ENCODE results near the gene CDC23.
"Not testable (repeated sequence)": the region's sequence is repeated elsewhere in the genome, so short reads cannot be mapped to it uniquely, and the experiment has no call there.

Gene CDC23

GRCh38 chr5:138193859-138194258 is 19.3 kb downstream of the CDC23 start:
- DNase-seq = not testable (repeated sequence)

GRCh38 chr5:138192826-138193225 is 20.3 kb downstream of the CDC23 start:
- DNase-seq = no peak

- DNase-seq = no peak
These were observed 24.5 kb downstream of the CDC23 start for GRCh38 chr5:138188626-138189025.

GRCh38 chr5:138186002-138186447 is 27.1 kb downstream of the CDC23 start:
- DNase-seq = no peak

- no peak for DNase-seq
These were observed 30.3 kb downstream of the CDC23 start for GRCh38 chr5:138182808-138183207.

GRCh38 chr5:138180841-138181240 is 32.3 kb downstream of the CDC23 start:
- DNase-seq = no peak

- peak; percentile 49 for DNase-seq
These were observed 32.8 kb downstream of the CDC23 start for GRCh38 chr5:138180183-138180782.

- DNase-seq = peak; percentile 12
These were observed 33.8 kb downstream of the CDC23 start for GRCh38 chr5:138179277-138179857.

- peak; percentile 94 for DNase-seq
These were observed 34.4 kb downstream of the CDC23 start, which contains the start of the genes BRD8 and KIF20A for GRCh38 chr5:138178516-138179276. BRD8 (minus strand) TSS chr5:138178630; CDS start chr5:138178614, 16 bp downstream. KIF20A (plus strand) TSS chr5:138179112; CDS start chr5:138179681, 569 bp downstream.

- DNase-seq = no peak
These were observed 35.1 kb downstream of the CDC23 start for GRCh38 chr5:138177941-138178515.

GRCh38 chr5:138170299-138170698 is 42.8 kb downstream of the CDC23 start:
- no peak for DNase-seq

GRCh38 chr5:138169124-138169523 is 44.0 kb downstream of the CDC23 start:
- no peak for DNase-seq

- no peak for DNase-seq
These were observed 49.4 kb downstream of the CDC23 start for GRCh38 chr5:138163721-138164120.

- DNase-seq = no peak
These were observed 52.4 kb downstream of the CDC23 start for GRCh38 chr5:138160706-138161105.

- no peak for DNase-seq
These were observed 53.5 kb downstream of the CDC23 start for GRCh38 chr5:138159666-138160065.

GRCh38 chr5:138157626-138158025 is 55.5 kb downstream of the CDC23 start:
- no peak for DNase-seq

GRCh38 chr5:138155977-138156376 is 57.1 kb downstream of the CDC23 start:
- DNase-seq = not testable (repeated sequence)

- no peak for DNase-seq
These were observed 63.6 kb downstream of the CDC23 start for GRCh38 chr5:138149530-138149929.

GRCh38 chr5:138148811-138149210 is 64.3 kb downstream of the CDC23 start:
- no peak for DNase-seq

GRCh38 chr5:138143578-138143977 is 69.5 kb downstream of the CDC23 start:
- DNase-seq = not testable (repeated sequence)

GRCh38 chr5:138141734-138142133 is 71.4 kb downstream of the CDC23 start:
- no peak for DNase-seq

- DNase-seq = no peak
These were observed 72.9 kb downstream of the CDC23 start for GRCh38 chr5:138140268-138140667.

- no peak for DNase-seq
These were observed 73.4 kb downstream of the CDC23 start for GRCh38 chr5:138139781-138140090.
